PFSK-1 (cell line): ENCODE data around the gene HDAC4.

Experiments used
- FOXP2 ChIP-seq: optimal IDR thresholded peaks from 2 replicates; pipeline ENCODE3; 2011; ENCODE audit warnings: borderline replicate concordance, control low read depth, inconsistent platforms; ENCODE audit not compliant: insufficient read depth; ENCODE audit errors: extremely low read length, extremely low read depth
- POLR2AphosphoS5 ChIP-seq: IDR thresholded peaks from 2 replicates; pipeline ENCODE4 v1.6.1; 2012; ENCODE audit warnings: low read depth, mild to moderate bottlenecking, control low read depth, low read length, moderate library complexity
- SIN3A ChIP-seq: IDR thresholded peaks from 2 replicates; pipeline ENCODE4 v1.6.1; 2012; ENCODE audit warnings: mild to moderate bottlenecking, low read length, moderate library complexity, borderline replicate concordance; ENCODE audit not compliant: insufficient read depth
- TAF1 ChIP-seq: IDR thresholded peaks from 2 replicates; pipeline ENCODE4 v1.6.1; 2012; ENCODE audit warnings: low read length, control low read depth, borderline replicate concordance; ENCODE audit not compliant: insufficient read depth
- TF ChIP-seq, protein P1 (sequence below), 2 experiments: IDR thresholded peaks; 2 replicates each; pipeline versions ENCODE4 v1.6.1 to v1.8.0; 2011 to 2012; ENCODE audit warnings: low read depth in 2 of 2, low read length in 2 of 2, control low read depth in 1 of 2, inconsistent platforms in 1 of 2, mild to moderate bottlenecking in 1 of 2, moderate library complexity in 1 of 2; ENCODE audit not compliant: insufficient read depth in 1 of 2

HDAC4 gene

DNA sequence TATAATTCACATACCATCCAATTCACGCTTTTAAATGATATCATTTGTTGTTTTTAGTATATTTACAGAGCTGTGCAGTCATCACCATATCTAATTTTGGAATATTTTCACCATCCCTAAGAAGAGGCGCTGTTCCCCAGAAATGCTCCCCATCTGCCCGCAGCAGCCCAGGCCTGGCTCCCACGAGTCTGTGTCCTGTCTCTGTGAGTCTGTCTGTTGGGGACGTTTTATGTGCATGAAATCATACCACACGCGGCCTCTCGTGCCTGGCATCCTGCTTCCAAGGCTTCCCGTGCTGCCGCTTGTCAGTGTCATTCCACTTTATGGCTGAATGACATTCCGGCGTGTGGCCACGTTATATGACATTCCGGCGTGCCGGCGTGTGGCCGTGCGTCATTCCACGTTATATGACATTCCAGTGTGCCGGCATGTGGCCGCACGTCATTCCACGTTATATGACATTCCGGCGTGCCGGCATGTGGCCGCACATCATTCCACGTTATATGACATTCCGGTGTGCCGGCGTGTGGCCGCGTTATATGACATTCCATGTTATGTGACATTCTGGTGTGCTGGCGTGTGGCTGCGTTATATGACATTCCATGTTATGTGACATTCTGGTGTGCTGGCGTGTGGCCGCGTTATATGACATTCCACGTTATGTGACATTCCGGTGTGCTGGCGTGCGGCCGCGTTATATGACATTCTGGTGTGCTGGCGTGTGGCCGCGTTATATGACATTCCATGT, 276.5 kb downstream of the HDAC4 start:
- TF ChIP-seq POLR2AphosphoS5 (no peak), SIN3A (no peak), TAF1 (no peak), FOXP2 (no peak)
- TF ChIP-seq, protein P1, sequence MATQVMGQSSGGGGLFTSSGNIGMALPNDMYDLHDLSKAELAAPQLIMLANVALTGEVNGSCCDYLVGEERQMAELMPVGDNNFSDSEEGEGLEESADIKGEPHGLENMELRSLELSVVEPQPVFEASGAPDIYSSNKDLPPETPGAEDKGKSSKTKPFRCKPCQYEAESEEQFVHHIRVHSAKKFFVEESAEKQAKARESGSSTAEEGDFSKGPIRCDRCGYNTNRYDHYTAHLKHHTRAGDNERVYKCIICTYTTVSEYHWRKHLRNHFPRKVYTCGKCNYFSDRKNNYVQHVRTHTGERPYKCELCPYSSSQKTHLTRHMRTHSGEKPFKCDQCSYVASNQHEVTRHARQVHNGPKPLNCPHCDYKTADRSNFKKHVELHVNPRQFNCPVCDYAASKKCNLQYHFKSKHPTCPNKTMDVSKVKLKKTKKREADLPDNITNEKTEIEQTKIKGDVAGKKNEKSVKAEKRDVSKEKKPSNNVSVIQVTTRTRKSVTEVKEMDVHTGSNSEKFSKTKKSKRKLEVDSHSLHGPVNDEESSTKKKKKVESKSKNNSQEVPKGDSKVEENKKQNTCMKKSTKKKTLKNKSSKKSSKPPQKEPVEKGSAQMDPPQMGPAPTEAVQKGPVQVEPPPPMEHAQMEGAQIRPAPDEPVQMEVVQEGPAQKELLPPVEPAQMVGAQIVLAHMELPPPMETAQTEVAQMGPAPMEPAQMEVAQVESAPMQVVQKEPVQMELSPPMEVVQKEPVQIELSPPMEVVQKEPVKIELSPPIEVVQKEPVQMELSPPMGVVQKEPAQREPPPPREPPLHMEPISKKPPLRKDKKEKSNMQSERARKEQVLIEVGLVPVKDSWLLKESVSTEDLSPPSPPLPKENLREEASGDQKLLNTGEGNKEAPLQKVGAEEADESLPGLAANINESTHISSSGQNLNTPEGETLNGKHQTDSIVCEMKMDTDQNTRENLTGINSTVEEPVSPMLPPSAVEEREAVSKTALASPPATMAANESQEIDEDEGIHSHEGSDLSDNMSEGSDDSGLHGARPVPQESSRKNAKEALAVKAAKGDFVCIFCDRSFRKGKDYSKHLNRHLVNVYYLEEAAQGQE (IDR thresholded peaks at IDR 0.05; ENCODE audit: insufficient read depth in 1 of 2, low read depth in 2 of 2, low read length in 2 of 2), result no peak

DNA sequence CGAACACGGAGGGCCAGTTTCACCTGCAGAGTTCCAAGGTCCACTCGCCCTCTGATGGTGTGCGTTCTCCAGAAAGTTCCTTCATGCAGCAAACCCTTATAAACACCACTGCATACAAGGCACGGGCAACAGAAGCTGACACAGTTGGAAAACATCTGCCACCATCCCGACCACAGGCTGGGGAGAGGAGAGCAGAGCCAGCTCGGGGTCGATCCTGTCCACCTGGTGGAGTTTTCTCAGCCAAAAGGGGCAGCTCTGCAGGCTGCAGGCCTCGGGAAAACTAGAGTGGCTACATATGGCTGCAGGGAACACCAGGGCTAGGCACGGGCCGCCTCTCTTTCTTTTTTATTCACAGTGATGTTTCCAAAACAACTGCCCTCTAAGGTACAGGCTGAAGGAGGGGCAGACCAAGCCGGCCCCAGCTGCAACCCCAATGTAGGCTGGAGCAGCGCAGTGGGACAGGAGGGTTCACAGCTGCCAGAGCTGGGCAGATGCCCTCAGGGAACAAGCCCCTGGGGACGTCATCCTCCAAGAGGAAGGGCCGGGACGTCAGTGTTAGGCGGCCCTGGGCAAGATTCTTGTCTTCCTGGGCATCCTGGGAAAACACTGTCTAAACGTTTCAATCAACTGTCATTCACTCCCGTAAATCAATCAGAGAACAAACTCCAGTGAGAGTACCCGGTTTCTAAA, 278.3 kb downstream of the HDAC4 start:
- TF ChIP-seq POLR2AphosphoS5 (no peak), TAF1 (no peak), FOXP2 (no peak), SIN3A (no peak)
- TF ChIP-seq, protein P1 (IDR thresholded peaks at IDR 0.05; ENCODE audit: insufficient read depth in 1 of 2, low read depth in 2 of 2, low read length in 2 of 2), result no peak

DNA sequence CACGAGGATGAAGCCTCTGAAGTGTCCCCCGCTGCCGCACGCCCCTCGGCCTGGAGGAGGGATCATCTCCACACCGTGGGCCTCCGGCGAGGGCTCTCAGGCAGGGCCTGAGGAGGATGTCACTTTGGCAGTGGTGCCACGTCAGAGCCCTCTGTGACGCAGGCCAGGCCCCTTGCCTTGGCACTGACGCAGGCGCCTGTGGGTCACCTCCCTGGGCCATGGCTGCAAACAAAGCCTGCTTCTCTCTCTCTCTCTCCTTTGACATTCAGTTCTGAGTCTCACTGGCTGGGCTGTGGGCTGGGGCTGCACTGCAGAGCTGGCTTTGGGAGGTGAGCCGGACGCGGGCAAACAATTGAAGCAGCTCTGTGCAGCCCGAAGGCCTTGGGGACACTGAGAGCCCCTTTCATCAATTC, 279.2 kb downstream of the HDAC4 start:
- TF ChIP-seq SIN3A (no peak), POLR2AphosphoS5 (no peak), TAF1 (no peak), FOXP2 (no peak)
- TF ChIP-seq, protein P1 (IDR thresholded peaks at IDR 0.05; ENCODE audit: insufficient read depth in 1 of 2, low read depth in 2 of 2, low read length in 2 of 2), result no peak

DNA sequence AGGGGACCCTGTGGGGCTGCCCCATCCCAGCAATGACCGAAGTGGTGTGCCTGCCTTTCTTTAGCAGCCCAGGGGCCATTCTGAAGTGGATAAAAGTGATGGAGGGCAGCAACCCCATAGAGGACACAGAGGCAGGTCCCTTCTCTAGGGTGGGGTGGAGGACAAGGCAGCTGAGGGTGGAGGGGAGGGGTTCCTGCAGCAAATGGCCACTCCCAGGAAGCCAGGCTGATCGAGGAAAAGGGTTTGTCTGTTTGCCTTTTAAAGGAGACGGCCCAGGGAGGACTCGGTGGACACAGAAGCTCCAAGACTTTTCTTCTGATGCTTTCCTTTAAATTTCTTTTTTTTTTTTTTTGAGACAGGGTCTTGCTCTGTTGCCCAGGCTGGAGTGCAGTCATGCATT, 280.2 kb downstream of the HDAC4 start:
- TF ChIP-seq POLR2AphosphoS5 (no peak), TAF1 (no peak), SIN3A (no peak), FOXP2 (no peak)
- TF ChIP-seq, protein P1 (IDR thresholded peaks at IDR 0.05; ENCODE audit: insufficient read depth in 1 of 2, low read depth in 2 of 2, low read length in 2 of 2), result no peak
